T1000 (cell line): ENCODE measurements around the gene MAP3K21.
A peak's percentile ranks its signal among the peaks of the same experiment; 100 is the strongest.

Experiments
- DNase-seq: peaks from one replicate; lab custom pipeline; 2025; ENCODE audit warnings: mixed read lengths; lab: John Stamatoyannopoulos, UW

MAP3K21 gene

DNA sequence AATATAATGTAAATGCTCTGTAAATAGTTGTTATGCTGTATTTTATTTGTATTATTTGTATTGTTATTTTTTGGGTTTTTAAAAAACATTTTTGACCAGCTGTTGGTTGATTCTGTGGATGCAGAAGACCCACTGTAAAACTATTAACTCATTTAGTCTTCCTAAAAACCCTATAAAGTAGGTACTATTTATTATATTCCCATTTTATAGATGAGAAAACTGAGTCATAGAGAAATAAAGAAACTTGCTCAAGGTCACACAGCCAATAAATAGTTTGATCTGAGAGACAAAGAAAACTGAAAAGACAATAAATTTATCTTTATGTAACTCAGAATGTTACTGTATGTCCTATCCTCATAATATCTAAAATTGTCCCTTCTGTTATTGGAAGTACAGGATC is 1.2 kb upstream of the MAP3K21 start:
- no peak for DNase-seq

DNA sequence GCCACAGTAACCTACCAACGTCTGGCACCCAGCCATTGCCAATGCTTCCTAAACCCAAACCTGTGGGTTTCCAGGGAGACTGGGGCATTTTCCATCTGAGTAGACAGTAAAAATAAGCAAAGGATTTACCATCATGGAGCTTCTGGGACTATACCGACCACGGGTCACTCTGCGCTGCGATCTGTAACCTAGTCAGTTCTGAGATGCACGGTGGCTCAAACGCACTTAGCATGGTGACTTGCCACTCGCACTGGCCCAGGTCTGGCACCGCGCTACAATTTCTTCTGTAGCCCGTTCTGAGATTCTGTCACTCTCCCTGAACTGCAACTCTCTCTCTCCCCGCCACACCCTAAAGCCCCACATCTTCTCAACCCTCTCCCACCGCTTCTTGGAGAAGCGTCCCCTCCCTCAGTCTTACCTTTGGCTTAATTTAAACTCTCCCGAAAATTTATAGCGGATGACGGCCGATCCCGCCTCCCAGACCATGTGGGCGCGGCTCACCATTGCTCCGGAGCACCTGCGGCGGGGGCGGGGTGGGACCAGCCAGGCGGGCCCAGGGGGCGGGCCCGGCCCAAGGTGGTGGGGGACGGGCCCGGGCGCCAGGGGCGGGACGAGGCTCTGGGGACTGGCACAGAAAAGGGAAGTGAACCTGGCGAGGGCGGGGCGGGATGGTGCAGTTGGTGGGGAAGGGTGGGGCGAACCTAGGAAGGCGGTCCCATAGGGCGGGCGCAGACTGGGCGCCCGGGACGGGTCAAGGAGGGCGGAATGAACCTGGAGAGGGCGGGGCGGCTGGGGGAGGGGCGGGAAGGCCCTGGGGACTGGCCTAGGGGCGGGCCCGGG is 493 bp upstream of the MAP3K21 start:
- DNase-seq, result peak; percentile 55

DNA sequence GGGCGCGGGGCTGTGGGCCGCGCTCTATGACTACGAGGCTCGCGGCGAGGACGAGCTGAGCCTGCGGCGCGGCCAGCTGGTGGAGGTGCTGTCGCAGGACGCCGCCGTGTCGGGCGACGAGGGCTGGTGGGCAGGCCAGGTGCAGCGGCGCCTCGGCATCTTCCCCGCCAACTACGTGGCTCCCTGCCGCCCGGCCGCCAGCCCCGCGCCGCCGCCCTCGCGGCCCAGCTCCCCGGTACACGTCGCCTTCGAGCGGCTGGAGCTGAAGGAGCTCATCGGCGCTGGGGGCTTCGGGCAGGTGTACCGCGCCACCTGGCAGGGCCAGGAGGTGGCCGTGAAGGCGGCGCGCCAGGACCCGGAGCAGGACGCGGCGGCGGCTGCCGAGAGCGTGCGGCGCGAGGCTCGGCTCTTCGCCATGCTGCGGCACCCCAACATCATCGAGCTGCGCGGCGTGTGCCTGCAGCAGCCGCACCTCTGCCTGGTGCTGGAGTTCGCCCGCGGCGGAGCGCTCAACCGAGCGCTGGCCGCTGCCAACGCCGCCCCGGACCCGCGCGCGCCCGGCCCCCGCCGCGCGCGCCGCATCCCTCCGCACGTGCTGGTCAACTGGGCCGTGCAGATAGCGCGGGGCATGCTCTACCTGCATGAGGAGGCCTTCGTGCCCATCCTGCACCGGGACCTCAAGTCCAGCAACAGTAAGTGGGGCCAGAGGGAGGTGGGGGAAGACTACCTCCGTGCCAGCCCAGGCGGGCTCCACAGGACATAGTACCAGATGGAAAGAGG is 808 bp downstream of the MAP3K21 start:
- peak; percentile 14 for DNase-seq

DNA sequence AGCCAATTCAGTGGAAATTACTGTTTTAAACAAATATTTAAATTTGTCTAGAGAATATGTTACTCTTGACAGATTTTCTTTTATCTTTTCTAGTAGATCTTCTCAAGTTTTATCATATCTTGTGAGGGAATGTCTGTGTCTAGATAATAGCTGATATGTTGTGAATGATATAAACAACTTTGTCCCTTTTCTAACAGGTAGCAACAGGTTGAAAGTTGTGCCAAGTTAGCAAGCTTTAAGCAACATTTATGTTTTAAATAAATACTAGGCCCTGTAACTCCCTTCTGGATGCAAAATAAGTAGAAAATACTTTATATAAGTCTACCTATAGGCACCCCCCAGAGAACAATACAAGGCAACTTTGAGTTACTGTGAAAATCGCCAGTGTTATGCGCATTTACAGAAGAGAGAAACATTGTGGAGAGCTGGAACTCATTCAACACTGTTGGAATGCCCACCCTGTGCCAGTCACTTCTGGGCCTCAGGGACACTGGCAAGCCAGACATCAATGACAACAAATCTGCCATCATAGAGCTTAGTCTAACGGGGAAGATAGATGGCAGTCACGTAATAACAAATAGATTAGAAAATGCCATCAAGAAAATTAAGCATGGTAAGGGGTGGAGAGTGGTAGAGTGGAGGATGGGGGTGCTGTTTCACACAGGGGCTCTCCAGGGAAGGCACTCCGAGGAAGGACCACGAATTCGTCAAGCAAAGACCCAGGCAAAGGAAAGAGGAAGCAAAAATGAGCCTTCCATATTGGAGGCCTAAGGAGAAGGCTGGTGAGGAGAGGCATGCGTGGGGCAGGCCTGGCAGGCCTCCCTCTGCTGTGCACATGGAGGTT is 4.4 kb downstream of the MAP3K21 start:
- no peak for DNase-seq

DNA sequence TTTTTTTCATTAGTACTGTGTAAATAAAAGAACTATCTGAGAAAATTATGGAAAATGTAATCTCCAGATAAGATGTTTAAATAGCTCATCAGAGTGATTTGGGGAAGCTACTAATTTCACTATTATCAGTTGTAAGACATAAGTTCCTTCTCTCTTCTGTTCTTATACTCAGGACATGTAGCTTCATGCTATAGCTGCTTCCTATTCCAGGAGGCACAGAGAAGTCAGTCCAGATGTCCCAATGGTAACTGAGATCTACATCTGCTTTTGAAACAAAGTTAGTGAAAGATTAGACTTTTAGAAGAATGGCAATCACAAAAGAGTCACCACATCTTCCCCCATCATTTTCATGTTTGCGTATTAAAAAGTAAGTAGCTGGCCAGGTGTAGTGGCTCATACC is 5.6 kb downstream of the MAP3K21 start:
- no peak for DNase-seq

DNA sequence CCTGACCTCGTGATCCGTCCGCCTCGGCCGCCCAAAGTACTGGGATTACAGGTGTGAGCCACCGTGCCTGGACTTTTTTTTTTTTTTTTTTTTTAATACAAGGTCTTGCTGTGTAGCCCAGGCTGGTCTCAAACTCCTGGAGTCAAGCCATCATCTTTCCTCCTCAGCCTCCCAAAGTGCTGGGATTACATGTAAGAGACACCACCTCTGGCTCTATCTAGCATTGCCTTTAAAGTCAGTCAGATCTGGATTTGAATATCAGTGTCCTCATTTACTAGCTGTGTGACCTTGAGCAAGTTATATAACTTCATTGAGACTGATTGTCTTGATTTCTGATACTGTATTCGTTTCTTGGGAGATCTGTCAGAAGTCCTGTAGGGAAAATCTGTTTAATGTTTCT is 6.6 kb downstream of the MAP3K21 start:
- no peak for DNase-seq

DNA sequence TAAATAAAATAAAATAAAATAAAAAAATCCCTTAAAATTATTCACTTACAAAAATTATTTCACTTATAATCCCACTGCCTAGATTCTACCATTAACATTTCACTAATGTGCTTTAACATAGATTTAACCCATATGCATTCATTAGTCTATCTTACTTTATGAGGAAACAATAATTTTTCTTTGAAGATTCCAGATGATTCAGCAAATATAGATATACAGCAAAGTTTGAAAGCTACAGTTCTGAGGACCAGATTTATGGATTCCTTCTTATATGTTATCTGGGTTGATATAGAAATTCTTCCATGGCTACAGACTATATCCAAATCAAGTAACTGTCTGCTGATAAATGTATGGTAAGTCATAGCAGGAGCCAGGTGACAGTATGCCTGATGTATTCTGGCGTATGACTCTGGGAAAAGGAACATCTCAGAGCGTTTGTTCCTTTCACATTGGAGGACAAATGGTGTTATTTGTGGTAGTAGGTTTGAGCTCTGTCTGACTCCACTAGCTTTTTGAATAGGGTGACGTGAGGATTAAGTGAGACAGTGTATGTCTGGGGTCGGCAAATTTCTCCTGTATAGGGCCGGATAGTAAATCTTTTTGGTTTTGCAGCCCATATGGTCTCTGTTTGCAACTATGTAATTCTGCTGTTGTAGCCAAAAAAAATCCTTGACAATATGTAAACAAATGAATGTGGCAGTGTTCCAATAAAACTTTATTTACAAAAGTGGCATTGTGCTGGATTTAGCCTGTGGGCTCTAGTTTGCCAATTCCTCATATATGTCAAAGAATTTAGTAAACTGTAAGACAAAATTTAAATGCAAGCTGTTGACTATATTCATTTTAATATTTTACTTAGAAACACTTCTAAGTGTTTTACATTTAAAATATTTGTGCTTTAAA is 9.3 kb downstream of the MAP3K21 start:
- DNase-seq, result no peak

DNA sequence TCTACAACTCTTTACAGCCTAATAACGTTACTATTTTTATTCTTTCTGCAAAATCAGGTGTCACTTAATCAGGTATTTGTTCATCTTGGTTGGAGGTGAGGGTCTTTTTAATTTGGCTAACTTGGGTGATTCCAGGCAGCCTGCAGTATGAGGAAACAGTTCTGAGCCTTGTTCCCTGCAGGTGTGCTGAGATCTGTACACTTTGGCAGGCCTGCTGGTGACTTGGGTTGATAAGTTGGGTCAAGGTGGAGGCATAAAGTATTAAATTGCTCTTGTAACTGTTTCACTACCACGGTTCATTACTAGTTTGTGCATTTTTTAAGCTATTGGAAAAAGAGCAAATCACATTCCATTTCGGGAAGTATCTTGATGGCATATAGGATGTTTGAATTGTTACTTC is 10.0 kb downstream of the MAP3K21 start:
- no peak for DNase-seq

DNA sequence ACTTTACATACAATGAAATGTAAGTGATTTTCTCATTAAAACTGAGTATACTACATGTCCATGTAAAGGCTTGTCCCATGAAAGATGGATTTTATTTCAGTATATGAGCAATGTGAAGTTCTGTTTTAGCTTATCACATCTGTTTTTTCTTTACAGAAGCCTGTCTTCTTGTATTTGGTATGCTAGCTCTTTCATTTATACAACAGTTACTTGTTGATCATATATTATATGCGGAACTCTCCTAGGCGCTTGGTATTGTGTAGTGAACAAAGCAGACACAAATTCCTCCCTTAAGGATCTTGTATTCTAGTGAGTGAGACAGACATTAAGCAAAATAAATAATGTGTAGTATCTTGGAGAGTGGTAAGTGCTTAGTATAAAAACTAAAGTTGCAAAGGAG is 10.6 kb downstream of the MAP3K21 start:
- no peak for DNase-seq

DNA sequence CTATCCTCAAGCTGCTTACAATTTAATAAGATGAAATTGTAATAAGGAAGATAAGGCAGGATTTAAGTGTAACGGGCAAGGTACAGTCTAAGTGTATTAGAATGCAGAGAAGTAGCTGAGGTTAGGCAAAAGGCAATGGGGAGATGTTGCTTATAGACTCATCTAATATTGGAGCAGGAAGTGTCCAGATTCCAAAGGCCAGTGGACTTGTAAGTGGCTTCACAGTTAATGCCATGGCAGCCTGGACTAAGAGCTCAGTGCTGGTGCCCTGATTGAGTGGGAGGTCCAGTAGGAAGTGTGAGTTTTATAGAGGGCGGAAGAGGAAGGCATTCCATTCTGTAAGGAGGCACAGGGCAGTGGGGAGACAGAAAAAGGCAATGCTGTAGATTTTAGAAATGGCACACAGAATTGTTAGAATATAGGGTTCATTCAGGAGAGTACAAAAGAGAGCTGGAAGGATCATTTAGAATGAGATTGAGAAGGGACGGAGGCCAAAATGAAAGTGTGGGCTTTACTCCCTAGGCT is 12.6 kb downstream of the MAP3K21 start:
- no peak for DNase-seq

DNA sequence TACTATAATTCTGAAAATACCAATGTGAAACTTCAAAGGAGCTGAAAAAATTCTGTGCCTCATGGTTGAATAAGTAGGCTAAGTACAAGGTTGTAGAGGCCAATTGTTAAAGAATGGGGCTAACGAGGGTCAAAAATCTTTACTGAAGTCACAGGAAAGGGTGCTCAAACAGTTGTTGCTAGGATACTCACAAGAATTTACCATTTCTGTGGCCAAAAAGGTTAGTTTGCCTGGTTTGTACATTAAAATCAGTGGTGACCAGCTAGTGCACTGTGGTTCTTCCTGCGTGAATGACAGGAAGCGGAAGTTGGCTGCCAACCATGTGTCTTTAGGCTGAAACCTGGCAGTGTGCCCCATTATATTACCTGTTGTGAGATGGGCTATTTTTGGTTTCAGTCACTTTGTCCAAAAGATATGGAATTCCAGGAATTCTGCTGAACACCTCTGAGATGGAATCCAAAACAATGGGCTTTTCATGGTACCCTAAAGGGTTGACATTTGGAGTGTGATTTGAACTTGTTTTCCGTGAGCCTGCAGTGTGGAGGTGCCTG is 13.5 kb downstream of the MAP3K21 start:
- DNase-seq, result no peak

DNA sequence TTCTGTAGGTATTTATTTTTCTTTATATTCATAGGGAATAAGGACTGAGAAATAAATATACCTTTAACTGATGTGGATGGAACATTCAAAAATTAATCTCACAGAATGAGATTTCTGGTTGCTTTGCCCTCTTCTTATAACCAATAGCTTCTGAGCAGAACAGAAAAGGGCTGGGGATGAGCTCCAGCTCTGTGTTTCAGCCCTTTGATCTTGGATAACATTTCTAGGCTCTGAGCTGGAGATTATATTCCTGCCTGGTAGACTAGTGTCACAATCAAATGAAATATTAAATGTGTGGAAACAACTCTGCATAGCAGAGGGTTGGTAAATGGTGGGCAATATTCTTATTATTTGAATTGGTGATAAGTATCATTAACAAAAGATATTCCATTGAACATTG is 14.6 kb downstream of the MAP3K21 start:
- DNase-seq, result no peak

DNA sequence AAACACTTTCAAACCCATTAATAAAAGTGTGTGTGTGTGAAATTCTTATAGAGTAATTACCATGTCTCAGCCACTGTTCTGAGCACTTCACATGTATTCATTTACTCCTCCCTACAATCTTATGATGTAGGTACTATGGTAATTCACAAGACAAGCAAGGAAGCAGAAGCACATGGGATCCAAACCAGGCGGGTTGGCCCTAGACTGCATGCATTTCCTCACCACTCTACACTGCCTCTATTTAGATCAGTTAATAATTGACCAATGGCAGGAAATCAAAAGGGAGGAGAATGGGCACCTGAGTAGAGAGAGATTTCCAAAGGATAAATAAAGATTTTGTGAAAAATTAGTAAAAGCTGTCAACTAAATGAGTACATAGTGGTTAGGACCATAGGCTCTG is 15.7 kb downstream of the MAP3K21 start:
- no peak for DNase-seq

DNA sequence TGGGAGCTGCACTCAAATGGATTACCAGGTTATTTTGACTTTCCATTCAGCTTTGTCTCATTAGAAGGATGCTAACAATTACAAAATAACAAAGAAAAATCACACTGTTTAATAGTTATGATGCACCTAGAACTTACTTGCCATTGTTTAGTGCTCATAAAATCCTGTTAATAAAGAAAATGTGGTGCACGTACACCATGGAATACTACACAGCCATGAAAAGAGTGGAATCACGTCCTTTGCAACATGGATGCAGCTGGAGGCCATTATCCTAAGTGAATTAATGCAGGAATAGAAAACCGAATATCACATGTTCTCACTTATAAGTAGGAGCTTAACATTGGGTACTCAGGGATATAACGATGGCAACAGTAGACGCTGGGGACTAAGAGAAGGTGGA is 19.8 kb downstream of the MAP3K21 start:
- no peak for DNase-seq

DNA sequence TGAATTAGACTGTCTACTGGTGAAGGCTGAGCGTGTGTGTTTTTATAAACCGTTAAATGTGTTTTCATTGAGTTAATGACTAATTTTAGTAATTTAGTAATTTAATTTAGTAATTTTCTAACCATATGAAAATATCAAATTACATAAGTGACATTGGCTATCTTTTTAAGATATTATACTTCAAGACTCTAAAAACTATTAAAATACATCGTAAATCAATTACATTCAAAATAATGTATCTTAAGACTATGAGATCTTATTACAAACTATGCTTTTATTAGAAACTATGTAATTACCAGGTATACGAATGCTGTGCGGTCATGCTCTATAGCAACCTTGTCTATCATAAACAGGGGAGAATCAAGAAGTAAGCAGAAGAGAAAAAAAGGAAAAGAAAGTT is 21.6 kb downstream of the MAP3K21 start:
- DNase-seq, result no peak

DNA sequence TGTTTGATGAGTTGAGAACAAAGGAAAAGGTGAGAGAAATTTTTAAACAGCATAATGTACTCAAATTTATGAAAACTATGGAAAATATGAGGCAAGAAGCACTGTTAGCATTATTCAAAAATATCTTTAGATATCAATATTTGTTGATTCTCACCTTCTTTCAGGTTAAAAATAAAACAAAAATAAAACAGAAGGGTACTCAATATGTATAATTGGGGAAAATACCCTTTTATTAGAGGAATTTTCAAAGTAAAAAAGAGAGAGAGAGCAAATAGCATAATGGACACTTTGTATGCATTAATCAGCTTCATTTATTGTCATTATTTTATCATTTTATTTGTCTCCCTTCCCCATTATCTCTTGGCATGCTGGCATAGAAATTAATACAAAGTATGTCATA is 27.5 kb downstream of the MAP3K21 start:
- DNase-seq, result no peak

DNA sequence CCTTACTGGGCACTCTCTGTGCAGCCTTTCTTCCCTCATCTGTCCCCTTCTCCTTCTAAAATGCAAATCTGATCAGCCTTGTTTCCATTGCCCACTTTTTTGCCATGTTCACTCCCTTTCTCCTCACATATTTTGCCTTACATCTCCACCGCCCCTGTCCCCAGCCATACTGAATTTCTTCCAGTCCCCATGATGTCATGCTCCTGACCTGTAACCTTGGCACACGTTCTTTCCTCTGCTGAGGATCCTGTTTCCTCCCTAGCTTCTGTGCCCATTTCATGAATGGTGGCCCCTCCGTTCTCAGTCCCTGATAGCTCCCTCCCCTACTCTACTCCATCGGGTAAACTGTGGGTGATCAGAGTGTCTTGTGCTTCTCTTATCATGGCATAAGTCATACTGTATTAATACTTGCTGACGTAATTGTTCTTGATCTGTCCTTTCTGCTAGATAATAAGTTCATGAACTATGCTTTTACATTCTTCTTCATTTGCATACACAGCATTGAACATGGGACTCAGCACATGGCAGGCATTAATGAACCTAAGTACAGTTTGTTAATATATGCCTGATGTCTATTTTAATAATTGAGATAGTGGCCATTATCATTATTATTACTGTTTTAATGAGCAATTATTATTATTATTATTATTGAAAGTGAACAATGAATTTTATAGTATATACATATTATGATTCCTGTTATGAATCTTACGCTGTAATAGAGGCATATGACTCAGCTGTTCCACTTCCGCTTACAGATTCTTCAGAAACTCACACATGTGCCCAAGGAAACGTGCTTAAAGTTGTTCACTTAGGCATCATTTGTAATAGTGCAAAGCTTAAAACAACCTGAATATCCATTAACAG is 28.5 kb downstream of the MAP3K21 start:
- no peak for DNase-seq

DNA sequence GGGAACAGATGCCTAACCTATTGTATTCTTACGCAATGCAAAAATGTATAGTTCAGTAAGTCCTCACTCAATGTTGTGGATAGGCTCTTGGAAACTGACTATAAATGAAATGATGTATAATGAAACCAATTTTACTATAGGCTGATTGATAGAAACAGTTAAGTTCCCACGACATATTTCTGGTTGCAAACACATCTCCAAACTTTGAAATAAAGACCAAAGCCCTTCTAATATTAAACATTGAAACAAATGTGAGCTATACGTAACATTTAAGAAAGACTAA is 29.1 kb downstream of the MAP3K21 start:
- DNase-seq, result no peak

DNA sequence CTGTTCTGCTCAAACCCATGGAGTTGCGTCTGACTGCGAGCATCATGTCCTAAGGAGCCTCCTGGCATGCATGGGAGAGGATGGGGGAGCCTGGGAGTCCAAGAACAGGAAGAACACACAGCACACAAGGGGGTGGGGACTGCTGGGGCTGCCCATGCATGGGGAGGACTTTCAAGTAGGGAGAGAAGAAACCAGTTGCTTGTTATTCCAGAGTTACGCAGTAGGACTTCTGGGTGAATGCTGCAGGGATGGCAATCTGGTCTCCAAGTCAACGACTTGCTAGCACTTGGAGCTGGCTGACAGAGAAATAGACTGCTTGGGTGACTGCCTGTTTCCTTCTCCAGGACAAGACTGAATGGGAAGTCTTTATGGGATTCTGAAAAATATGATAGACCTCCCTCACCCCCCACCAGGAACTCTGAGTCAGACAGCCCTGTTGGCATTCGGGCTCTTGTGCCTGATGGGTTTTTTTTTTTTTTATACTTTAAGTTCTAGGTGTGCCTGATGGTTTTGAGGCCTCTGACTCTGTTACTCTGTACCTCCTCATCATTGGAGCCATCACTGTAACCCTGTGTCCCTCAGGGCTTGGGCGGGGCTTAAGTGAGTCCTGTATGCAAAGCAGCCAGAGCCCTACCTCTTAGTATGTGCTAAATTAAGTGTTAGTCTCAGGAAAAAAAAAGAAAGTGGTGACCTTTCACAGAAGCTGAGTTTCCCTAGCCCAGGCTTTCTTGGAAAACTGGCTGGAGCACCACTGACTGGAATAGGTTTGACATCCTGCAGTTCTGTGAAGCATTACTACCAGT is 30.3 kb downstream of the MAP3K21 start:
- no peak for DNase-seq
